ENCODE results near the gene STMN1.

- no peak for TF ChIP-seq CTCF (conservative IDR thresholded peaks at IDR 0.05; ENCODE audit: low read length)
- no peak for TF ChIP-seq EZH2phosphoT487 (IDR thresholded peaks at IDR 0.05; ENCODE audit: borderline replicate concordance)
Observed at GRCh38 chr1:25908161-25908560, 1.9 kb upstream of the STMN1 start.

Data from Loucy (cell line).